ENCODE measurements around the gene GALNT12.

GALNT12 gene

DNA sequence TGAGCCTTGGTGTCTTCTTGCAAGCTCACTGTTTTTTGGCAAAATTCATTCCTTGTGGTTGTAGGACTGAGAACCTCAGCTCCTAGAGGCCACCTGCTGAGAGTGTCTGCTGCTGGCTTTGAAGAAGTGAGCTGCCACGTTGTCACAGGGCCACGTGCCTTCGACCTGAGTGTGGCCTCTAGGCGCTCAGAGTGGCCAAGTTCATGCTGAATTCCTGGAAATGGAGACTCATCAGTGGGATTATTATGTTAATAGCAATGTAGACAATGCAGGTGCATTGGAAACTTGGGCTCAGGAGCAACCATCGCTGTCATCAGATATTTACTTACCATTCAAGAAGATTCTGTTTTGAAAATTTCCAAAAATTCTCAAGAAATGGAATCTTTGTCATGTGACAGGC lies 52.5 kb downstream of the GALNT12 start:
- TF ChIP-seq, protein P1, sequence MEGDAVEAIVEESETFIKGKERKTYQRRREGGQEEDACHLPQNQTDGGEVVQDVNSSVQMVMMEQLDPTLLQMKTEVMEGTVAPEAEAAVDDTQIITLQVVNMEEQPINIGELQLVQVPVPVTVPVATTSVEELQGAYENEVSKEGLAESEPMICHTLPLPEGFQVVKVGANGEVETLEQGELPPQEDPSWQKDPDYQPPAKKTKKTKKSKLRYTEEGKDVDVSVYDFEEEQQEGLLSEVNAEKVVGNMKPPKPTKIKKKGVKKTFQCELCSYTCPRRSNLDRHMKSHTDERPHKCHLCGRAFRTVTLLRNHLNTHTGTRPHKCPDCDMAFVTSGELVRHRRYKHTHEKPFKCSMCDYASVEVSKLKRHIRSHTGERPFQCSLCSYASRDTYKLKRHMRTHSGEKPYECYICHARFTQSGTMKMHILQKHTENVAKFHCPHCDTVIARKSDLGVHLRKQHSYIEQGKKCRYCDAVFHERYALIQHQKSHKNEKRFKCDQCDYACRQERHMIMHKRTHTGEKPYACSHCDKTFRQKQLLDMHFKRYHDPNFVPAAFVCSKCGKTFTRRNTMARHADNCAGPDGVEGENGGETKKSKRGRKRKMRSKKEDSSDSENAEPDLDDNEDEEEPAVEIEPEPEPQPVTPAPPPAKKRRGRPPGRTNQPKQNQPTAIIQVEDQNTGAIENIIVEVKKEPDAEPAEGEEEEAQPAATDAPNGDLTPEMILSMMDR (conservative IDR thresholded peaks at IDR 0.05; ENCODE audit: low read length): no peak
- H3K4me3 ChIP-seq (ENCODE audit: low read length): no peak overlapping the region
- no peak for DNase-seq (ENCODE audit: low read depth)

DNA sequence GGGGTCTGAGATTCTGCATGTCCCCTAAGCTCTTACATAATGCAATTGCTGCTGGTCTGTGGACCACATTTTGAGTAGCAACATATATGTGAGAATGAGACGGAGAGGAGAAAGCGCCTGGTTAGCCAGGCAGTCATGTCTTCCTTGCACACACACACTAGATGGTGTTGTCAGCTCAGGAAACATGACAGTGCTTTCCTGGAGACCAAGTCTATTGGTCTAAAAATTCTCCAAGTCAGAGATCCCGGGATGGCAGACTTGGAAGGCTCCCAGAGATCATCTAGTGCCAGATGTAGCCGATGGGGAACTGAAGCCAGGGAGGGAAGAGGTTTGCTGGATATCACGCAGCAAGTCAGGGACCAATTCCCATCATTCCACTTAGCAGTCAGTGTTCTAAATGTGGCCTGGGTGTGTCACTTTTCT lies 53.4 kb downstream of the GALNT12 start:
- H3K4me3 ChIP-seq (ENCODE audit: low read length): no peak overlapping the region
- TF ChIP-seq, protein P1 (conservative IDR thresholded peaks at IDR 0.05; ENCODE audit: low read length): peak; percentile 79
- peak; percentile 99 for DNase-seq (ENCODE audit: low read depth)

DNA sequence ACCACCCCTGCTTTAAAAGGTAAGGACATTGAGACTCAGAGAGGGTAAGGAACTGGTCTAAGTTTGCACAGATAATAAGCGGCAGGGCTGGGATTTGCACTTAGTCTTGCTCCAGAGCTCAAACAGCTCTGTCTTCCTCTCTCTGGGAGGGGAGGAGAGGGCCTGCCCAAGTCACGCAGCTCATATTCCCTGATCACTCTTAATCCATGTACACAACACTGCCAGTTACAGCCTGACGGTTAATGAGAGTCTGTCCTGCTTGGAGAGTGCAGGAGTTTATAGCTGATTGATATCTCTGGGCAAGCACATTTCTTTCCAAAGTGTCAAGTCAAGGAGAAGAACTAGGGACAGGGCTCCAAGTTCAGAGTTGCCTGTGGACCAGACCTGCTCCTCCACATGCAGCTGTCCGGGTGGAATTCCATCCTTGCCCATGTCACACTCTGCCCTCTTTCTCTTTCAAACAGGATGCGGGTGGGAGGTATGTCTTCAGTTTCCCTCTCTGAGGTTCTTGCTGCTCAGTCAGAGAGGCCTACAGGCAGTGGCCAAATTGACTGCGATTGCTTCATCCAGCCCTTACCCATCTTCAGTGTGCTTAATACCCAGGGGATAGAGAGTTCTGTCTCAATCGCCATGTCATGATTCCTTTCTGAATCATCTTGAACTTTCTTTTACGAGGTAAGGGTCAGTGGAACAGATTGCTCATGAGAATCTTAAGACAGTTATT lies 54.5 kb downstream of the GALNT12 start:
- peak; percentile 99 for DNase-seq (ENCODE audit: low read depth)
- TF ChIP-seq, protein P1 (conservative IDR thresholded peaks at IDR 0.05; ENCODE audit: low read length): no peak
- peak overlapping the region; percentile 4; the same call in 1 of the 2 replicates for H3K4me3 ChIP-seq (ENCODE audit: low read length)

DNA sequence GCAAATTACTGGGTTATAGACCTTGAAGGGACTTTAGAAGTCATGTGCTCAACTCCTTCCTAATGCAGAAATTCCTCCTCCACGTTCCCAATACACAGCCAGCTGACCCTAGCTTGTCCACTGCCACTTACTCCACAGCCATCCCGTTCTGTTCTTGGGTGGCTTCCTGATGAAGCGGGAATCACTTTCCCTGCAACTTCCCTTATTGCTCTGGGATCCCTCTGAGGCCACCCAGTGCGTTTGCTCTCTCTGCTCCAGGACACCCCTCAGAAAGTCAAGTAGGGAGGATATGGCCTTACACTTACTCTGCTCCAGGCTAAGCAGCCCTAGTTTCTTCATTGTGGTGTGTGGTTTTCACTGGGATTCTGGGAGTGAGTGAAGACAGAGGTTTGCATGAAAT lies 55.5 kb downstream of the GALNT12 start:
- DNase-seq (ENCODE audit: low read depth): peak; percentile 29
- TF ChIP-seq, protein P1 (conservative IDR thresholded peaks at IDR 0.05; ENCODE audit: low read length): no peak
- H3K4me3 ChIP-seq (ENCODE audit: low read length): no peak overlapping the region

DNA sequence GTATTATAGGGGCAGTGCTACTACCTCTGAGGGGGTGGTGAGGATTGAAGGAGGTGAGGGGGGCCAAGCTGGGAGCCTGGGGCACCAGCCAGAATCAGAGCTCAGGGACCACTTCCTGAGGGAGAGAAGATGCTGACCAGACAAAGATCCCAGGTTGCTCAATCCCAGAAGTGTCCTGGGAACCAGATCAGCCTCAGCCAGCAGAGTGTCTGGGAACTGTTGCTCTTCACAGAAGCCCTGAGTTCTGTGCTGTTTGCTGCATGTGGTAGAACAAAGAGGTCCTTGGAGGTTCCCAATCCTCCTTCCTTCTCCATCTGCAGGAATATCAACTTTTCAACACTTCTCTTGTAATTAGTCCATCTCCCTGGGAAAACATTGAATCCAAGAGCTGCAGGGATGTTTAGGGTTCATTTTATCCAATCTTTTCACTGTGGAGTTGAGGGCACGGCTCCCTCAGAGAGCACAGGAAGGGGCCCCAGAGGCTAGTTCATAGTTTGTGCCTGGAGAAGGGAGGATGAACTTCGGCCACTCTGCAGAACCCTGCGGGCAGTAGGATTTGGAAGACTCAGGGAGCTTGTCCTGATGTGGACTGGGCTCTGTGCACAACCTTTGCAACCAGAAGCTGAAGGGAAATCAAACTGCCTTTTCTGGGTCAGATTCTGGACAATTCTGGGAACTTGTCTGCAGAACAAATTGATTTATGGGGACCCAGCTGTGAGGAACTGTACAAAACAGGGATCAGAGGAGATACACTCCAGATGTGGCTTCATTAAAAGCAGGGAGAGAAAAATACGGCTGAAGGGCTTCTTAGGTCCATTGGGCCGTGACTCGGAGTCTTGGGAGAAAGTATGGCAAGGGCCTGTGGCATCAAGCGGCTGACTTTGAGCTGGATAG lies 57.1 kb downstream of the GALNT12 start:
- peak; percentile 88 for DNase-seq (ENCODE audit: low read depth)
- H3K4me3 ChIP-seq (ENCODE audit: low read length): no peak overlapping the region
- TF ChIP-seq, protein P1 (conservative IDR thresholded peaks at IDR 0.05; ENCODE audit: low read length): 0 out of 2 replicates have a peak, but pooled peaks have one; percentile 9

DNA sequence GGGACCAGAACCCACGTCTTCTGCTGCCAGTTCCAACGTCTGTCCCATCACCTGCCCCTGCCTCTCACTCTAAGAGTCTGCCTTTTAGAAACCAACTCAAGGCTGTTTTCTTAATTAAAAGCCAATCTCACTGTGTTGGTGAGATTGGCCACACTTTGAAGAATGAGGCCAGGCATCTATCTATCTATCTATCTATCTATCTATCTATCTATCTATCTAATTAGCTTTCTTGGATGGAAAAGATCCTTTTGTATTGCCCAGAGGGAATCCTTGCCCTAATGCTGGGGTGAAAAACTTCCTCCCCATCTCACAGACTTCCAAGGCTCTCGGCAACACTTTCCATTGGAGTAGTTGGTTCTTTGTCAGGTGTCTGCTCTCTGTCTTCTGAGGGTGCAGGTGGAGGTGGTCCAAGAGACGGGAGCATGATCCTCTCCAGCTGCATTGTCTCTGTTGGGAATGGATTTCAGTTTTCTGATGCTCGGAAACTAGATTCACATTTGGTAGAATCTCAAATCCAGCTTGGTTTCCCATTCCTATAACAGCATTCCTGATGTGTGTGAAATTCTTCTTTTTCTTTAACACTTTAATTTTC lies 57.9 kb downstream of the GALNT12 start:
- no peak overlapping the region for H3K4me3 ChIP-seq (ENCODE audit: low read length)
- no peak for DNase-seq (ENCODE audit: low read depth)
- TF ChIP-seq, protein P1 (conservative IDR thresholded peaks at IDR 0.05; ENCODE audit: low read length): no peak

All from AG10803 (cell line).